Sigmoid colon (tissue), 7 donors: ENCODE data around the gene TAP1. TPM values are rescaled to one million over a fixed set of nuclear protein-coding genes. Genes with fewer than 3 reads are reported as not detected.

Source experiments
- DNase-seq: peaks from one replicate; pipeline ENCODE4 v3.0.0-alpha.2; 2019
- H3K27ac ChIP-seq, 4 donors: fragments of 200-600 bp; sonication (generic); one replicate each; pipeline ENCODE4 v1.5.1; 2016 to 2019; ENCODE audit warnings: mild to moderate bottlenecking in 1 of 4
- H3K27me3 ChIP-seq, 3 donors: fragments of 200-600 bp; sonication (generic); one replicate each; pipeline ENCODE4 v1.5.1; 2019; ENCODE audit warnings: mild to moderate bottlenecking in 1 of 3
- H3K36me3 ChIP-seq, 4 donors: fragments of 200-600 bp; sonication (generic); one replicate each; pipeline ENCODE4 v1.5.1; 2016 to 2019
- H3K4me1 ChIP-seq, 4 donors: fragments of 200-600 bp; sonication (generic); one replicate each; pipeline ENCODE4 v1.5.1; 2017 to 2019
- H3K4me3 ChIP-seq, 4 donors: fragments of 200-600 bp; sonication (generic); one replicate each; pipeline ENCODE4 v1.5.1; 2017 to 2019; ENCODE audit warnings: mild to moderate bottlenecking in 2 of 4, moderate library complexity in 1 of 4
- H3K9me3 ChIP-seq, 4 donors: fragments of 200-600 bp in 3 of 4; sonication (generic) in 3 of 4; one replicate each; pipeline versions ENCODE4 v1.5.1 to v1.6.1; 2013 to 2019
- CTCF ChIP-seq, 4 experiments: fragments of 450-650 bp in 3 of 4; fragments of 200-600 bp in 1 of 4; IDR thresholded peaks; one replicate each; pipeline ENCODE4 v1.5.1; 2016 to 2019; ENCODE audit warnings: antibody characterized with exemption in 4 of 4, mild to moderate bottlenecking in 3 of 4, moderate library complexity in 2 of 4
- EP300 ChIP-seq, 4 donors: sonication (generic); formaldehyde crosslinking; IDR thresholded peaks; one replicate each; pipeline ENCODE4 v1.6.1; 2017; ENCODE audit warnings: antibody characterized with exemption in 4 of 4
- POLR2A ChIP-seq, 2 donors: fragments of 450-650 bp; IDR thresholded peaks; one replicate each; pipeline ENCODE4 v1.6.1; 2016; ENCODE audit warnings: antibody characterized with exemption in 2 of 2, mild to moderate bottlenecking in 2 of 2, moderate library complexity in 2 of 2
- POLR2AphosphoS5 ChIP-seq, 4 donors: sonication (generic); formaldehyde crosslinking; IDR thresholded peaks; one replicate each; pipeline ENCODE4 v1.6.1; 2017; ENCODE audit warnings: antibody characterized with exemption in 4 of 4
- WGBS, 2 donors: extraction: QIAGEN DNeasy Blood & Tissue Kit; methylation state at CpG; one replicate each; pipeline ENCODE4 v1.1.7; 2013; 5-methylcytosine and 5-hydroxymethylcytosine counted together
- intact Hi-C: fragments of 100-400 bp; cut with DNase I; formaldehyde crosslinking; loops from one replicate; pipeline ENCODE4 v1.15.1; 2023
- polyA plus RNA-seq, 3 donors: library from polyadenylated mRNA; stranded (reverse); fragments of 200-250 nt; gene quantifications; one replicate each; pipeline ENCODE4 v1.2.3, GENCODE V29; 2013
- total RNA-seq, 4 donors: library from RNA; depleted of rRNA; stranded (reverse); fragments of >200 nt; gene quantifications; one replicate each; pipeline ENCODE4 v1.1.0, GENCODE V29; 2016
- donor health status: healthy with polysubstance abuse.
- donor health status: Bipolar disorder and iron deficiency.
- donor health status: healthy.

TAP1 gene
- total and polyA plus RNA-seq, 7 donors = 11.4 to 211 (median 23.5) TPM

- TF ChIP-seq EP300 (IDR thresholded peaks at IDR 0.05) (no peak), POLR2AphosphoS5 (IDR thresholded peaks at IDR 0.05) (peak; percentile 97 to 98 (median 97)), CTCF (IDR thresholded peaks at IDR 0.05) (peak in 1 of 4 experiments; percentile 27), POLR2A (IDR thresholded peaks at IDR 0.05) (peak; percentile 78 to 94)
- Histone ChIP-seq H3K27me3 (no peaks in the 10 kb centered on the region), H3K4me3 (peak within 1 kb of the TSS; percentile 68 to 80 (median 72)), H3K4me1 (peaks cover 0 to 23% (median 20%) of the 10 kb centered on the region in 4 donors), H3K9me3 (no peaks in the 10 kb centered on the region), H3K27ac (peak within 1 kb of the TSS; percentile 88 to 94 (median 90)), H3K36me3 (peaks cover 13 to 64% (median 28%) of the 10 kb centered on the region in 4 donors)
- peak; percentile 98 for DNase-seq
- WGBS, 2 donors = 1% methylated on average over 40 of the region's 40 CpGs
- intact Hi-C loops = loop anchor here (1.0 kb wide), 1 partner anchor 10 kb away; the partner anchor contains the start of gene PSMB9
These were observed 9.3 kb downstream of the TAP1 start, which contains the start of gene PSMB8 for GRCh38 chr6:32843979-32844838. Gene PSMB8 (minus strand): TSS chr6:32844047. CDS start chr6:32843996, 51 bp downstream.

GRCh38 chr6:32843331-32843978 is 10.0 kb downstream of the TAP1 start:
- H3K27me3 ChIP-seq = no peaks in the 10 kb centered on the region
- intact Hi-C loops = no loop called here
- H3K4me3 ChIP-seq = peak overlapping the region; percentile 68 to 80 (median 72)
- DNase-seq = no peak
- H3K4me1 ChIP-seq = peaks cover 0 to 27% (median 20%) of the 10 kb centered on the region in 4 donors
- 3 to 4% methylated on average over 28 of the region's 28 CpGs for WGBS, 2 donors
- TF ChIP-seq POLR2AphosphoS5 (IDR thresholded peaks at IDR 0.05) = no peak
- TF ChIP-seq POLR2A (IDR thresholded peaks at IDR 0.05) = no peak
- TF ChIP-seq EP300 (IDR thresholded peaks at IDR 0.05) = no peak
- no peak for TF ChIP-seq CTCF (IDR thresholded peaks at IDR 0.05)
- peak overlapping the region; percentile 88 to 94 (median 90) for H3K27ac ChIP-seq
- H3K9me3 ChIP-seq = no peaks in the 10 kb centered on the region
- peaks cover 10 to 56% (median 21%) of the 10 kb centered on the region in 4 donors for H3K36me3 ChIP-seq

- intact Hi-C loops = no loop called here
- no peaks in the 10 kb centered on the region for H3K9me3 ChIP-seq
- peak overlapping the region in 3 of 4 donors; percentile 88 to 94 (median 91) for H3K27ac ChIP-seq
- DNase-seq = peak; percentile 47
- peaks cover 0 to 29% (median 23%) of the 10 kb centered on the region in 4 donors for H3K4me1 ChIP-seq
- 79 to 84% methylated on average over 8 of the region's 8 CpGs for WGBS, 2 donors
- H3K36me3 ChIP-seq = peaks cover 8 to 48% (median 16%) of the 10 kb centered on the region in 4 donors
- TF ChIP-seq EP300 (IDR thresholded peaks at IDR 0.05) (no peak), CTCF (IDR thresholded peaks at IDR 0.05) (no peak), POLR2AphosphoS5 (IDR thresholded peaks at IDR 0.05) (no peak)
- peak overlapping the region in 2 of 4 donors; percentile 68 to 71 for H3K4me3 ChIP-seq
- no peaks in the 10 kb centered on the region for H3K27me3 ChIP-seq
These were observed 10.8 kb downstream of the TAP1 start for GRCh38 chr6:32842690-32843089.

- intact Hi-C loops = no loop called here
- Histone ChIP-seq H3K36me3 (peaks cover 8 to 43% (median 12%) of the 10 kb centered on the region in 4 donors), H3K4me3 (no peak overlapping the region), H3K27ac (peak overlapping the region in 2 of 4 donors; percentile 30 to 88), H3K9me3 (no peaks in the 10 kb centered on the region), H3K4me1 (peaks cover 0 to 35% (median 29%) of the 10 kb centered on the region in 4 donors), H3K27me3 (no peaks in the 10 kb centered on the region)
- no peak for DNase-seq
- TF ChIP-seq EP300 (IDR thresholded peaks at IDR 0.05) = no peak
- TF ChIP-seq POLR2AphosphoS5 (IDR thresholded peaks at IDR 0.05) = no peak
- TF ChIP-seq POLR2A (IDR thresholded peaks at IDR 0.05) = no peak
- TF ChIP-seq CTCF (IDR thresholded peaks at IDR 0.05) = no peak
- 93 to 94% methylated on average over 6 of the region's 6 CpGs for WGBS, 2 donors
These were observed 11.4 kb downstream of the TAP1 start for GRCh38 chr6:32842021-32842650.
